Left renal pelvis (tissue), 4 donors: ENCODE data around the gene CINP. TPM values are rescaled to one million over a fixed set of nuclear protein-coding genes. Genes with fewer than 3 reads are reported as not detected.

Experiments used
- polyA plus RNA-seq, 4 donors: library from polyadenylated mRNA; unstranded; fragments of 120-200 nt; gene quantifications; one replicate each; pipeline ENCODE4 v1.2.1, GENCODE V29; 2013; ENCODE audit not compliant: insufficient read length in 4 of 4

The CINP gene
- polyA plus RNA-seq, 4 donors, result 32.6 to 47.5 (median 33.9) TPM

Other genes with a start within 250 kb of the CINP start
- gene WDR20, start 223.0 kb downstream of the CINP start, polyA plus RNA-seq, result 10 to 100 TPM; 23.4 to 32.5 (median 27.9) TPM
- gene MOK, start 57.7 kb downstream of the CINP start, polyA plus RNA-seq, result 10 to 100 TPM; 16.2 to 40.3 (median 25.8) TPM
- 10 to 100 TPM; 10.9 to 19.5 (median 15.1) TPM for gene ZNF839, start 43.1 kb downstream of the CINP start, polyA plus RNA-seq
- 10 to 100 TPM; 15.0 to 18.7 (median 17.2) TPM for gene TECPR2, start 51 bp upstream of the CINP start, polyA plus RNA-seq
- gene ANKRD9, start 146.9 kb upstream of the CINP start, polyA plus RNA-seq, result 1 to 10 TPM; 4.2 to 7.7 (median 5.9) TPM
- 10 to 100 TPM; 37.5 to 42.2 (median 40.7) TPM for gene RCOR1, start 229.8 kb upstream of the CINP start, polyA plus RNA-seq